Loucy (cell line): ENCODE data around the gene AP1M2.

Experiments
- CTCF ChIP-seq: fragments of 200-600 bp; sonication (generic); conservative IDR thresholded peaks from 2 replicates; pipeline ENCODE4 v1.5.1; 2014; ENCODE audit warnings: mild to moderate bottlenecking, antibody characterized with exemption, low read length
- EZH2phosphoT487 ChIP-seq: fragments of 200-600 bp; IDR thresholded peaks from 2 replicates; pipeline ENCODE4 v1.6.1; 2018; ENCODE audit warnings: antibody characterized with exemption, mild to moderate bottlenecking, moderate library complexity, borderline replicate concordance

- no peak for TF ChIP-seq CTCF
- TF ChIP-seq EZH2phosphoT487 = no peak
These were observed 44.1 kb downstream of the AP1M2 start for GRCh38 chr19:10543059-10543419.
